COR-L47 (cell line): ENCODE results near the gene KAZN.

ENCODE experiments used
- DNase-seq: peaks from one replicate; lab custom pipeline; 2025; lab: John Stamatoyannopoulos, UW

KAZN gene

GRCh38 chr1:14677292-14677971, 78.9 kb downstream of the KAZN start:
- DNase-seq, result no peak

- no peak for DNase-seq
These were observed 79.6 kb downstream of the KAZN start for GRCh38 chr1:14678011-14678638.

- no peak for DNase-seq
These were observed 80.7 kb downstream of the KAZN start for GRCh38 chr1:14679027-14679688.

DNA sequence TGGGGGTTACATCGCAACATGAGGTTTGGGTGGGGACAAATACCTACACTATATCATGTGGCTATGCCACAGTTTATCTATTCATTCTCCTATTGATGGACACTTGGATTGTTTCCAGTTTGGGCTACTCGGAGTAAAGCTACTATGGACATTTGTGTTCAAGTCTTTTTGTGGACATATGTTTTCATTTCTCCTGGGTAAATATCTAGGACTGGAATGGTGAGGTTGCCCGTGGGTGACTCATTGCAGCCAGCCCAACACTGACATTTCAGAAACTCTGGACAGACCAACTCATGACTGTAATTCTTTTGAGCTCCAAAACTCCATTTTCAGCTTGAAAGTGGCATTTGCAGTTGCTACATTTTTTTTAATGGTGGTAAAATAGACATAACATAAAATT, 82.7 kb downstream of the KAZN start:
- no peak for DNase-seq

DNA sequence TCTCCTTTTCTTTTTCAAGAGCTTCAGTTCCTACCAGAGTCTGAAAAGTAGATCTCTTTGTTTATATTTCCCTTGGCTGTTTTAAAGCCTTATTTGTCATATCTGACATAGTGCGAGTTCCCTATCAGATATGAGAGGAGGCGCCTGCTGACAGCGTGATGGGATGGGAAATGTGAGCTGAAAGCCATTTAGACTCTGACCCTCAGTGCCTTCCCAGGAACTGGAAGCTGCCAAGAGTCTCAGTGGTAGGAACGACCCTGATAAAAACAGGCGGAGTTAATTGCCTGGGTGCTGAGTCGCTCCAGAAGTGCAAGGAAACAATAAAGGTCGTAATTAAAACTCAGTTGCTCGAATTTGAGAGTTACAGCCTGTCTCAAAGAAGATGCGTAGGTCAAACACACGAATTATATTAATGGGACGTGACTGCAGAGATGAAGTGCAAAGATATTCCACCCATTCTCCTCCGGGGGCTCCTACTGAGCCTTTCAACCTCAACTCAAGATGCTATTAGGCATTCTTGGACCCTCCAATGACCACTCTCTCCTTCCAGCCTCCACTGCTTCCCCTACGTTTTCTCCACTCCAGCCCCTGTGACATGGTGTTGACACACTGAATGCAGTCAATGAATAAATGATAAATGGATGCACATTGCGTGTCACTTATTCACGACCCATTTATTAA, 84.6 kb downstream of the KAZN start:
- no peak for DNase-seq

- no peak for DNase-seq
These were observed 86.6 kb downstream of the KAZN start for GRCh38 chr1:14685078-14685477.

GRCh38 chr1:14686701-14687100, 88.2 kb downstream of the KAZN start:
- no peak for DNase-seq

DNA sequence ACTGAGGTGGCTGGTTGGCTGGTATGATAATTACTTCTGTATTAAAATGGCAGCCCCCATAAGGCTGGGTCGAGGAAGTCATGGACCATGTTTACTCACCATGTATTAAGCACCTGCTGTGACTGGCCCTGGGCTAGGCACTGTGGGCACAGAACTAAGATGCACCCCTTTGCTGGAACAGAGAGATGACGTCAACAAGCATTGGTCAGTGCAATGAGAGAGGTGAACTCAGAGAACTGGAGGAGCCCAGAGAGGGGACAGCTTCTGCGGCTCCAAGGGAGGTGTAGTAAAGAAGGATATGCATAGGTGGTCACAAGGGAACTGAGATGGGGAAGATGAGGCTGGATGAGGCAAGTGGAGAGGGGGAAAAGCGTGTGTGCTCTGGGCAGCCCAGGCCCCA, 88.7 kb downstream of the KAZN start:
- DNase-seq, result no peak

- DNase-seq, result no peak
These were observed 91.6 kb downstream of the KAZN start for GRCh38 chr1:14689996-14690615.

DNA sequence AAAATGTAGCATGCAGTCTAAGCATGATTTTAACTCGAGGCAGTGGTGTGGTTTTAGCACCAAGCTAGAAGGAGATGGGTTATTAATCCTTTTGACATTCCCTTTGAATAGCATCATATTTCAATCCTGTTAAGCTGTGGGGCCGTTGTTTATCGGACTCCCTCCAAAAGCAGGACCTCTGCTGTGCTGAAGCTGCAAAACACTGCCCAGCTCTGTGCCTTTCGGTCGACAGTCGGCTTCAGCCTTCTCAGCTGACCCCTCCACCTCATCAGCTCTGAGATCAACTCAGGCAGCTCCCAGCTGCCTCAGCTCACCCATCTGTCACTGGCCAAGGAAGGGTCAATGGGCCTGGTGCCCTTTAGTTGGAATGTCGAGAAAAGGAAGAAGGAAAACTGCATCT, 95.5 kb downstream of the KAZN start:
- DNase-seq, result no peak

DNA sequence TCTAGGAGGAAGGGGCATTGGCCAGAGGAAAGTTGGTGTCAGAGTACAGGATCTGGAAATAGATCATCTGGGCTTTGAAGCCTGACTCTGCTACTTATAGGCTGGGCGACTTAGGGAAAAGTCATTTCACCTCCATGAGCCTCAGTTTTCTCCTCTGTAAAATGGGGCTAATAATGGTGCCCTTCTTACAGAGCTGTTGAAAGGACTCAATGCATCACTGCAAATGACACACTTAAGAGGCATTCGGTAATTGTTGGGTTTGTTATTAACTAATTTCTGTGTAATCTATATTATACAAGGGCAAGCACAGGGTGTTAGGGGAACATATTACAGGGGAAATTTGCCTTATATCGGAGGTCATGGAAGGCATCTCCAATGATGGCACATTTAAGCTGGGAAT, 96.1 kb downstream of the KAZN start:
- DNase-seq, result no peak

DNA sequence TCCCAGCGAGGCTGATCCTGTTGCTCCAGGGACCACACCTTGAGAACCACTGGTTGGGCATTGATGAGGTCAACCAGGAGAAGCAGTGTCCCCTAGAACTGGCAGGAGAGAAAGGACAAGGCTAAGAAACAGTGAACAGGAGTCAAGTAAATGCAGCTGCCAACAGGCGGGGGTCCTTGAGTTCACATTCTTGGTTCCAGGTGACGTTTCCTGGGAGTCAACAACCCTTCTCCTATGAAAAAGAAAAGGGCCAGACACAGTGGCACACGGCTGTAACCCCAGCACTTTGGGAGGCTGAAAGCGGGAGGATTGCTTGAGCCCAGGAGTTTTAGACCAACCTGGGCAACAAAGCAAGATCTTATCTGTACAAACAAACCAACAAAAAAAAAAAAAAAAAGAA, 98.3 kb downstream of the KAZN start:
- no peak for DNase-seq

GRCh38 chr1:14697353-14697752, 98.9 kb downstream of the KAZN start:
- DNase-seq, result no peak

- DNase-seq, result no peak
These were observed 99.8 kb downstream of the KAZN start for GRCh38 chr1:14698314-14698713.

- no peak for DNase-seq
These were observed 101.1 kb downstream of the KAZN start for GRCh38 chr1:14699620-14700019.

- no peak for DNase-seq
These were observed 106.4 kb downstream of the KAZN start for GRCh38 chr1:14704846-14705245.

- no peak for DNase-seq
These were observed 107.3 kb downstream of the KAZN start for GRCh38 chr1:14705824-14706223.

GRCh38 chr1:14706631-14707030, 108.1 kb downstream of the KAZN start:
- no peak for DNase-seq

DNA sequence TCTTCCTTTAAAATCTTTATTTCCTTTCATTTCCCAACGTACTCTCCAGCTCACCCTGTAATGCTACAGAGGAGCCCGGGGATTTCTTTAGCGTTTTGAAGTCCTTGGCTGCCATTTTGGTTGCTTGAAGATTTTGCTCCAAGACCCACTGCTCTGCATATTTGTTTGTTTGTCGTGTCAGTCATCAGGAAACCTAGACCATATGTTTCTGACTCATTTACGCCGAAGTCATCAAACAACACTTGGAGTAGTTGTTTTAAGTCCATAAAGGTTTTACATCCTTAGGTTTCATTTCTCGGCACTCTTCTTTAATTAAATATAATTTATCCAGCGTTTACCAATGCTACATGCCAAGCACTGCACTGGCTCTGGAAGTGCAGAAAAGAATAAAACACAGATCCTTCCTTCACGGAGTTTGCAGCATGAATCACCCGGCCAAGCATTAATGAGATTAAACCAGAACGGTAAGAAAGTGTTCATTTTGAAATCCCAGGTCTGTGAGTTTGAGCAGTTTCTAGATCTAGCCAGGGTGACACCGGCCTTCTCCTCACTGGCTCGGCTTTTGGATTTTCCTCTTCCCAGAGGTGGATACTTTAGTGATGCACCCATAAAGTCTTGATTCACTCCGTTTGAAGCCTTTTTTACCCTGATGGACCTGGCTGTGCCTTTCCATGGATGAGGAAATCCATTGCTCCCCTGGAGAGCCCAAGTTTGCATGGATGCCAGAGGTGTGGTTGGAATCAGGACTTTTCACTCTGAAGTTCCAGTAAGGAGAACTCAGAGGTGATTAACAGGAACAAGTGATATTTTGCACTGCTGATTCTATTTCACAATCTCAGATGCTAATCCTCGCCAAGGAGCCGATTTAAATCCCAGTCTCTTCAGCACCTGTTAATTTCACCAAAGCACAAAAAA, 109.3 kb downstream of the KAZN start:
- no peak for DNase-seq

DNA sequence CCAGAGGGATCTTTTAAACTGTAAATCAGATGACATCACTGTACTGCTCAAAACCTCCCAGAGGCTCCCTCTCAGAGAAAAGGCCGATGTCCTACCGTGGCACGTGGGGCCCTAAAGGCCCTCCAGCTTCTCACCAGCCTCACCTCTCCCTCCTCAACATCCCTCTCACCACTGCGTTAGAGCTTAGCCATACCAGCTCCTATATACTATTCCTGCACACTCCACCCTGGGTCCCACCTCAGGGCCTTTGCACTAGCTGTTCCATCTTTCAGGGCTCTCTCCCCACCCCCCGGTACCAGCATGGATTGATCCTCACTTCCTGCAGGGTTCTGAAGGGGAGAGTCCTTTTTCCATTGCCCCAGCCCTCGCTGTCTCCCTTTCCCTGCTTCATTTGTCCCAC, 111.8 kb downstream of the KAZN start:
- no peak for DNase-seq

DNA sequence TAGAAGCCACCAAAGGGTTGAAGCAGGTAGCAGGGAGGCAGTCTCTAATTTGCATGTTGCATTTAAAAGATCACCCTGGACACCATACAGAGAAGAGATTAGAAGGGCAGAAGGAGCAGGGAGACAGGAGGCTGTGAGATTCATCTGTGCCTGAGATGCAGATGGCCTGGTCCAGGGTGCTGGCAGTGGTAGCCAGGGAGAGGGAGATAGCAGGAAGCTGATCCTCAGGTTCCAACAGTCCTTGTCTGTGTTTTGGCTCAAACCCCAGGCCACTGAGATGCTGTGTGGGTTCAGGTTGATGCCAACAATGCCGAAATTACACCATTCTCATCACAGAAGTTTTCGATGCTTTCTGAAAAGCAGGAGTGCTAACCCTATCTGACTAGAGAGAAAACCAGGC, 113.7 kb downstream of the KAZN start:
- DNase-seq, result no peak
